ENCODE measurements around the gene LOC101059915.
"Not testable (repeated sequence)": the region's sequence is repeated elsewhere in the genome, so short reads cannot be mapped to it uniquely, and the experiment has no call there.

LOC101059915 gene

DNA sequence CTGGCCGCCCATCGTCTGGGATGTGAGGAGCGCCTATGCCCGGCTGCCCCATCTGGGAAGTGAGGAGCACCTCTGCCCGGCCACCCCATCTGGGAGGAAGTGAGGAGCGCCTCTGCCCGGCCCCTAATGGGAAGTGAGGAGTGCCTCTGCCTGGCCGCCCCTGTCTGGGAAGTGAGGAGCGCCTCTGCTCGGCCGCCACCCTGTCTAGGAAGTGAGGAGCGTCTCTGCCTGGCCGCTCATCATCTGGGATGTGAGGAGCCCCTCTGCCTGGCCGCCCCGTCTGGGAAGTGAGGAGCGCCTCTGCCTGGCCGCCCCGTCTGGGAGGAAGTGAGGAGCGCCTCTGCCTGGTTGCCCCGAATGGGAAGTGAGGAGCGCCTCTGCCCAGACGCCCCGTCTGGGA is 8.3 kb downstream of the LOC101059915 start:
- DNase-seq (ENCODE audit: low read depth in 2 of 2) = not testable (repeated sequence)

DNA sequence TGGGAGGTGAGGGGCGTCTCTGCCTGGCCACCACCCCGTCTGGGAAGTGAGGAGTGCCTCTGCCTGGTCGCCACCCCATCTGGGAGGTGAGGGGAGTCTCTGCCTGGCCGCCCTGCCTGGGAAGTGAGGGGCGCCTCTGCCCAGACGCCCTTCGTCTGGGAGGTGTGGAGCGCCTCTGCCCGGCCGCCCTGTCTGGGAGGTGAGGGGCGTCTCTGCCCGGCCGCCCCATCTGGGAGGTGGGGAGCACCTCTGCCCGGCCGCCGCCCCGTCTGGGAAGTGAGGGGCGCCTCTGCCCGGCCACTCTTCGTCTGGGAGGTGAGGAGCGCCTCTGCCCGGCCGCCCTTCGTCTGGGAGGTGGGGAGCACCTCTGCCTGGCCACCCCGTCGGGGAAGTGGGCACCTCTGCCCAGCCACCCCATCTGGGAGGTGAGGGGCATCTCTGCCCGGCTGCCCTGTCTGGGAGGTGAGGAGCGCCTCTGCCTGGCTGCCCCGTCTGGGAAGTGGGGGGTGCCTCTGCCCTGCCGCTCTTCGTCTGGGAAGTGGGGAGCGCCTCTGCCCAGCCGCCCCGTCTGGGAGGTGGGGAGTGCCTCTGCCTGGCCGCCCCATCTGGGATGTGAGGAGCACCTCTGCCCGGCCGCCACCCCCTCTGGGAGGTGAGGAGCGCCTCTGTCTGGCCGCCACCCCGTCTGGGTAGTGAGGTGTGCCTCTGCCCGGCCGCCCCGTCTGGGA is 8.9 kb downstream of the LOC101059915 start:
- DNase-seq (ENCODE audit: low read depth in 2 of 2) = not testable (repeated sequence)

DNA sequence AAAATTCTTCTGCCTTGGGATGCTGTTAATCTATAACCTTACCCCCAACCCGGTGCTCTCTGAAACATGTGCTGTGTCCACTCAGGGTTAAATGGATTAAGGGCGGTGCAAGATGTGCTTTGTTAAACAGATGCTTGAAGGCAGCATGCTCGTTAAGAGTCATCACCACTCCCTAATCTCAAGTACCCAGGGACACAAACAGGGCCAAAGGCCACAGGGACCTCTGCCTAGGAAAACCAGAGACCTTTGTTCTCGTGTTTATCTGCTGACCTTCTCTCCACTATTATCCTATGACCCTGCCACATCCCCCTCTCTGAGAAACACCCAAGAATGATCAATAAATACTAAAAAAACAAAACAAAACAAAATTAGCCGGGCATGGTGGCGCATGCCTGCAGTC is 9.8 kb downstream of the LOC101059915 start:
- not testable (repeated sequence) for DNase-seq (ENCODE audit: low read depth in 2 of 2)

DNA sequence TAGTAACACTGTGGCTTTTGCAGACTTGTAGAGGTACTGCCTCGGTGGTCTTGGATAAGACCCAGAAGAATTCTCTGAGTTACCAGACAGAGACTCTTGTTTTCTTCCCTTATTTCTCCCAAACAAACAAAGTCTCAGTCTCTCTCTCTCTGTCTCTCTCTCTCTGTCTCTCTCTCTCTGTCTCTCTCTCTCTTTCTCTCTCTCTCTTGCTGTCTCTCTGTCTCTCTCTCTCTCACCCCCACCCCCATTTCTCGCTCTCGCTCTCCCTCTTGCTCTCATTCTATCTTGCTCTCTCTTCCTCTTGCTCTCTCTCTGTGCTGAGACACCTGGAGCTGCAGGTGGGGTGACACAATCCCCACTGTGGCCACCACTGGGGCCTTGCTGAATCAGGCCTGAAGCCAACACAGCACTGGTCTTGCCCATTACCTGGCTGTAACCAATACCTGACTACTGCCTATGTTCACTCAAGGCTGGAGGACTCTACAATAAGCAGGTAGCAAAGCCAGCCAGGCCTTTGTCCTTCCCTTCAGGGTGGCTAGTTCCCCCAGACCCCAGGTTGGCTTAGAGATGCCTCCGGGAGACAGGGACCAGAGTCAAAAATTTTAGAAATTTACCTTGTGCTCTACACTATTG is 12.3 kb downstream of the LOC101059915 start:
- no peak for DNase-seq (ENCODE audit: low read depth in 2 of 2)

DNA sequence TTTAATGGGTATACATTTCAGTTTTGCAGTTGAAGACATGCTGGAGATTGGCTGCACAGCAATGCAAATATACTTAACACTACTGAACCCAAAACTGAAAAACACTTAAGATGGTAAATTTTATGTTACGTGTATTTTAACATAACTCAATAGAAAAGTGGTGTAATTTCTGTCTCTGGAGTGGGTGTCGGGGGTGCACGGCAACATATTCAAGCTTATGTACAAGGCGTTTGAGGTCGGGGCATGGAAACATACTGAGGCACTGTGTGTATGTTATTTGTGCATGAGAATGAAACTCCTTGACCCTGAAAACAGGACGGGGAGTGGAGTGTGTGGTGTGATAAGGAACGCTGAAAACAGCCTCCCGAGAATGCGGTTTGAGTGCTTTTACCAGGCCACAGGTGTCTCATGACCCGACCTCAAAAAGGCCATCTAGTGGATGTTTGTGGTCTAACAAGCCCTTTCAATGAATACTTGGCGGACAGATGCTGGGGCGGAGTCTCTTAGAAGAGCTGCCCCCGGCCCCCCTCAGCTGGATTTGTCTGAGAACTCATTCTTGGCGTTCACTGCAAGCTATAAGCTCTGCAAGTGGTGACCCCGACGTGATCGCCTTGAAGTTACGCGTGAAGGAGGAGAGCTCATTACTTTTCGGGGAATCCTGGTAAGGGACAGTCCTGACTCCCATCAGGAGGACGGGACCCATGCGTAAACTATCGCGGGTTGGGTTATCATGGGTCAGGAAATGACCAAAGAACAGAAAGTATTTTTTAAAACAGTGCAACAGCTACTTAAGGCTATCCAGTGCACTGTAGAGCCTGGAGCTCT is 29.5 kb downstream of the LOC101059915 start:
- DNase-seq (ENCODE audit: low read depth in 2 of 2) = not testable (repeated sequence)

DNA sequence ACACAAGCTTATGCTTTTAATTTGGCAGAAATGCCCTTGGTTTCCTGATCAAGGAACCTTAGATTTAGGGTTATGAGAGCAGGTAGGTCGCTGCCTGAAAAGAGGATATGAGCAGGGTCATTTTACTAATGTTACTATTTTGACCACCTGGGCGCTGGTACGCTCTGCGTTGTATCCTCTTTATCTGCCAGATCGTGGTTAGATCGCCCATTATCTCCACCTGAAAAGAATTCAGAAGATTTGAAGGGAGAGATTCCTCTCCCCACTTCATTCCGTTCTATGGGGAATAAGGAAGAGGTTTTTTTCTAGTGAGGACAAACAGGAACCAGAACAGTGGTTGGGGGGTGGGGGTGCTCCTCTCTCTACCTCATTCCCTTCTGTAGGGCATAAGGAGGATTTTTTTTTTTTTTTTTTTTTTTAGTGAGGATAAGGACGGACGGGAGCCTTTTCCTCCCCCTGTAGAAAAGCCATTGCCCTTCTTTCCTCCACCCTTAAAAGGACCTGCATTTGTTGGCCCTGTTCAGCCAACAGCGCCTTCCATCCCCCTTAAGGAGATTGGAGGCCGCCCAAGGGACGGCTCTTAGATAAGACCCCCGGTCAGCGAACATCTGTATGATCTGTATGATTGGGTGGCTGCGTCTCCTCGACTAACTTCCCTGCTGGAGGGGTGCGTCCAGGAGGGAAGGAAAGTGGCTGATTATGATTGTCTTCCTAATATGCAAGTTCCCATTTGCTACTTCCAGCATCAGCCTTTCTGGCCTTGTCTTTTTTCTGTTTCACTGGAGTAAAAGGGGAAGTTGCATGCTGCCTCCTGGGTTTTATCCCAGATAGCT is 30.3 kb downstream of the LOC101059915 start:
- DNase-seq (ENCODE audit: low read depth in 2 of 2) = not testable (repeated sequence)

DNA sequence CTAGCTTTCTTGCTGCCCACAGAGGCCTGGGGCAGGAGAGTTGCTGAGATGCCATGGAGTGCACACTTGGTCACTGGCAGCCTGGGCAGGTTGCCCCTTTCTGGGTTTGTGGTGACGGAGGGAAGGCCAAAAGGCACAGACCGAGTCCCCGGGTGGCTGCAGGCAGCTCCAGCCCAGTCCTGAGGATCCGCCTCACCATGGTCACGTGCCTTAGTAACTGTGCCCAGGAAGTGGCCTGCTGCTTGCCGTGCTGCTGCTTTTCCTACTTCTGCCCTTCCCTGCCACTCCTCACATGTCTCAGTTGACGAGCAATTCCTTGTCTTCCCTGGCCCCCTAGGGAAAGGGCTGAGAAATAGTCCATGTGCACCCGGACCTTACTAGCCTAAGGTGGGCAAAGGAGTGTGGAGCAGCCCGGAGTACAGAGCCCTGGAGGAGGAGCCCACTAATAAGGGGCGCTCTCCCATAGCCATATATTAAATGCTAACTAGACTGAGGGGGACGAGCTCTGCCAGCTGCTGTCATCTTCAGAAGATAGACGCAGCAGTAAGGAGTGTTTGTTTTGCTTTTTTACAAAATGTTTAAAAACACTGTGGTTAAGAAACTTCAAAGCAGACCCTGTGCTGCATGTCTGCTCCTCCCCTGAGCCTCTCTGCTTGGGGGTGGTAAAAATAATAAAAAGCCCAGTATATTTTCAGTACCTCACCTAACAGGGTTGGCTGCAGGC is 31.1 kb downstream of the LOC101059915 start:
- not testable (repeated sequence) for DNase-seq (ENCODE audit: low read depth in 2 of 2)

DNA sequence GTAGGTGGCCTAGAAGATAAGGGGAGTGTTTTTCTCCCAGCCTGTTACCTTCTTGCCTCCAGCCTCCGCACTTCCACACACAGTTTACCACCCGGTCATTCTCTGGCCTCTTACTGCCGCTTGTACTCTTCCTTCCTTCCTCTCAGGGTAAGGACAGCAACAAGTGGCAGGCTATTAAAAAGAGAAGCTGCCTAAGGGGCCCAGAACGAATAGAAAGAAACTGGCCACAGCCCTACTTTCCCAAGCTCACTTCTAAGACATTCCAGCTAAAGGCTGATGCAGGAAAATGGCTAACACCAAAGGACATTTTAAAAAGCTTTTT is 31.6 kb downstream of the LOC101059915 start:
- not testable (repeated sequence) for DNase-seq (ENCODE audit: low read depth in 2 of 2)

DNA sequence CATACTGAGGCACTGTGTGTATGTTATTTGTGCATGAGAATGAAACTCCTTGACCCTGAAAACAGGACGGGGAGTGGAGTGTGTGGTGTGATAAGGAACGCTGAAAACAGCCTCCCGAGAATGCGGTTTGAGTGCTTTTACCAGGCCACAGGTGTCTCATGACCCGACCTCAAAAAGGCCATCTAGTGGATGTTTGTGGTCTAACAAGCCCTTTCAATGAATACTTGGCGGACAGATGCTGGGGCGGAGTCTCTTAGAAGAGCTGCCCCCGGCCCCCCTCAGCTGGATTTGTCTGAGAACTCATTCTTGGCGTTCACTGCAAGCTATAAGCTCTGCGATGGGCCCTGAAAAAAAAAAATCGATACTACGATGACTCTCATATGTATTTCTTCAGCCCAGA is 35.5 kb downstream of the LOC101059915 start:
- DNase-seq (ENCODE audit: low read depth in 2 of 2) = not testable (repeated sequence)

DNA sequence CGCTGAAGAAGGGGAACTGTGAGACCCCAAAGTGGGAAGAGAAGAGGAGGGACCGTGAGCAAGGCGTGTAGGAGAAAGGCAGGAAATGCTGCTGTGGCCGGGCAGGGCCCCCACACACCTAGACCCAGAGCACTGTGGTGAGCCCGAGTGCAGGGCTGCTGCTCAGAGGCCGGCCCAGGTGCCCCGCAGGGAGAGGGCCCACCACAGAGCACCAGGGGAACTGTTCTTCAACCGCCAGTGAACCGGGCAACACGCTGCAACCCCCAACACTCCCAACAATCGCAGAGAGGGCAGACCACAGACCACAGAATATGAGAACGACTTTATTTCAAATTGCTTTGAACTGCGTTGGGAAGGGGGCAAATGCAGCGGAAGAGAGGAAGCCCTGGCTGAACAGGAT is 46.7 kb downstream of the LOC101059915 start:
- not testable (repeated sequence) for DNase-seq (ENCODE audit: low read depth in 2 of 2)

DNA sequence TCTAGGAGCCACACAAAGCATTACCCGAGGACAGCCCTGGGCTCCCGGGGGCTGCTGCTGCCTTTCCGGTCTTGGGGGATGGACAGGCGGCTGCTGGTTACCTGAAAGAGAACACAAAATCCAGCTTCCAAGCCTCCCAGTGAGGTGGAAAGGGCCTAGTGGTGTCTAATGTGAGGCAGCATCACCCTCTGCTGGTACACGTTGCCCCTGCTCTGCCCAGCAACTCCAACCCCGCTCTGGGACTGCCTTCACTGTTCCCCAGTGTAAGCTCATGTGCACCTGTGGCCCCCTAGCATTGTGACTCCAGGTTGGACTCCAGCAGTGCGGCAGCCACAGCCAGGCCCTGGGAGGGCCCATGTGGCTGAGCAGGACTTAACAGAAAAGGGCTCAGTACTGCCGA is 48.2 kb downstream of the LOC101059915 start:
- DNase-seq (ENCODE audit: low read depth in 2 of 2) = not testable (repeated sequence)

DNA sequence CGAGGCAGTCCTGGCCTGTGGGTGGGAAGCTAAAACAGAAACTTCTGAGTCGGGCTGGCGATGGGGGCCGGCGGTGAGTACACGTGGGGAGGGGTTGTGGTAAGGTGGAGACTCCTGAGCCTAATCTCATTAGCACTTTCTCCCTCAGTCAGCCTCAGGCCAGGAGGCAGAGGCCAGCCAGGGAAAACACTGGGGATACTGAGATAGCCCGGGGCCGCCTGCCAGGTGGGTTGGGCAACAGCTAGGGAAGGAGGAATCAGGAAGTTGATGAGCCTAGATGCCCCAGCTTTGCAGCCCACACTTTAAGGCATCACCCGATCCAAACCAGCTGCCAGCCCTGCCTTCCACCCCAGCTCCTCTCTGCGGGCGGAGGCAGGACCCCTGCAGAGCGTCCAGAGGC is 49.0 kb downstream of the LOC101059915 start:
- DNase-seq (ENCODE audit: low read depth in 2 of 2) = not testable (repeated sequence)

DNA sequence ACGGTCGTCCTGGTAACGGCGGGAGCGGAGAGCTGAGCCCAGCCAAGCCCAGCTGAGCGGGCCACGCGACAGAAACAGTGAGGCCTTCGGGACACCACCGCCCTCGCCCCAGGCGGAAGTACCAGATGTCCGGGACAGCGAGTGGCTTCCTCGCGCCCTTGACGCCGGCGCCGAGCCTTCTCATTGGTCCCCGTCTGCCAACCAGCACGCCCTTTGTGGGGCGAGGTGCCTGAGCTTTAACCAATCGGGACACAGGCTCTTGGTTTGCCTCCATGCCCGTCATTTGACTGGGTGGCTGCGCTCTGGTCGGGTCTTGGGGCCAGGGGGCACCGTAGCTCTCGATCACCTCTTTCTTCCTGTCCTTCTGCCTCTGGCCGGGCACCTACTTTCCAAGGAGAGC is 50.8 kb downstream of the LOC101059915 start, which contains the start of gene CXorf49:
CXorf49 (minus strand) TSS at position 101 of the 400 bp plus-strand sequence. CDS start 134 bp downstream, outside the sequence.
- not testable (repeated sequence) for DNase-seq (ENCODE audit: low read depth in 2 of 2)

DNA sequence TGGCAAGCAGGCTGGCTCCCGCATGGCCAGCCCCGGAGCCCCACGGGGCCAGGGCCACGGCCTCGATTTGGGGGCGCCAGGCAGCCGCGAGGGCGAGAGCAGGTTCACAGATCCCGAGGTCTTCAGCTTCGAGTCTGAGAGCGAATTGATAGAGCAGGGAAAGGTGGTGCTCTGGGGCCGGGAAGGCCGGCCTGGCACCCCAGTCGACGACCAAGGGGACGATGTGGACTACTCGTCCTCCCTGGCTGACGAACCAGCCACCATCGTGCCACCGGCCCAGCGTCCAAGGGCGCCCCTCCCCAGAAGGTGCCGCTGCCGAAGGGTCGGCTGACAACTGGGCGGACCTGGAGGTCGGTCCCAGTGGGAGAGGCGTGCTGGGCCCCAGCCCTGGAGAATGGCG is 51.8 kb downstream of the LOC101059915 start:
- DNase-seq (ENCODE audit: low read depth in 2 of 2) = not testable (repeated sequence)

DNA sequence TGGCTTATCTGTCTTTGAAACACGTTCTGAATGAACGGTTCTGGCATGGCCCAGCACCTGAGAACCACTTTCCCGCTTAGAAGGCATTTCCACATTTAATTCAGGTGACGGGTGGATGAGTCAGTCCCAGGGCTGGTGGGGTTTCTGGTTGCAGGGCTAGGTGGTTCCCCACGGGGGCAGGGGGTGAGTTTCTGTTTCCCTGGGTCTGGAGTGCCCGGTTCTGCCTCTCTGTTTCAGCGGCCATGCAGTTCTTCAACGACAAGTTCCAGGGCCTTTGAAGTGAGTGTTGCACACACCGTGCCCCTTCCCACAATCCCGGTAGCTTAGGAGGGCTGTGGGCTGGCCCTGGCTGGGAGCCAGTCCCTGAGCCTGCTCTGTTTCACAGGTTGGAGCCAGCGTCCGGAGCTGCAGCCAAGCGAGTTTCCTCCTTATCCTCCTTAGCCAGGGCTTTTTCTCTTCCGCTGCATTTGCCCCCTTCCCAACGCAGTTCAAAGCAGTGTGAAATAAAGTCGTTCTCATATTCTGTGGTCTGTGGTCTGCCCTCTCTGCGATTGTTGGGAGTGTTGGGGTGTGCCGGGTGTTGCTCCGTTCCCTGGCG is 53.0 kb downstream of the LOC101059915 start:
- DNase-seq (ENCODE audit: low read depth in 2 of 2) = not testable (repeated sequence)

All from activated CD4-positive, alpha-beta T cell treated with anti-CD3 and anti-CD28 coated beads for 24 hours (primary cell).